Measurements from ENCODE around the gene UBR3. TPM values are rescaled to one million over a fixed set of nuclear protein-coding genes. Genes with fewer than 3 reads are reported as not detected.
"Not testable (repeated sequence)": the region's sequence is repeated elsewhere in the genome, so short reads cannot be mapped to it uniquely, and the experiment has no call there.

UBR3 gene
- total and polyA plus RNA-seq, 4 donors = 6.1 to 63.9 (median 41.2) TPM

- ATAC-seq (ENCODE audit: low FRiP score) (no peak), DNase-seq (no peak)
- no peaks in the 10 kb centered on the region for H3K9me3 ChIP-seq (ENCODE audit: control insufficient read depth, low read length)
- H3K36me3 ChIP-seq (ENCODE audit: control insufficient read depth in 1 of 2, insufficient read depth in 2 of 2, low read length in 1 of 2) = no peaks in the 10 kb centered on the region
- H3K27ac ChIP-seq (ENCODE audit: low read depth in 1 of 2, low read length in 2 of 2) = no peak overlapping the region
- H3K27me3 ChIP-seq (ENCODE audit: control insufficient read depth in 1 of 2, insufficient read depth in 2 of 2, low read length in 1 of 2) = no peaks in the 10 kb centered on the region
- H3K4me1 ChIP-seq (ENCODE audit: control insufficient read depth in 1 of 2, insufficient read depth in 2 of 2, low read length in 2 of 2) = peaks cover 0 to 2% of the 10 kb centered on the region in 2 donors
- WGBS, 2 donors = 86 to 95% methylated on average over 4 of the region's 4 CpGs
- no peak overlapping the region for H3K4me3 ChIP-seq (ENCODE audit: low read length in 2 of 2)
- intact Hi-C loops (cut with DNase I) = no loop called here
Observed at GRCh38 chr2:169853041-169853668, 25.9 kb downstream of the UBR3 start.

DNA sequence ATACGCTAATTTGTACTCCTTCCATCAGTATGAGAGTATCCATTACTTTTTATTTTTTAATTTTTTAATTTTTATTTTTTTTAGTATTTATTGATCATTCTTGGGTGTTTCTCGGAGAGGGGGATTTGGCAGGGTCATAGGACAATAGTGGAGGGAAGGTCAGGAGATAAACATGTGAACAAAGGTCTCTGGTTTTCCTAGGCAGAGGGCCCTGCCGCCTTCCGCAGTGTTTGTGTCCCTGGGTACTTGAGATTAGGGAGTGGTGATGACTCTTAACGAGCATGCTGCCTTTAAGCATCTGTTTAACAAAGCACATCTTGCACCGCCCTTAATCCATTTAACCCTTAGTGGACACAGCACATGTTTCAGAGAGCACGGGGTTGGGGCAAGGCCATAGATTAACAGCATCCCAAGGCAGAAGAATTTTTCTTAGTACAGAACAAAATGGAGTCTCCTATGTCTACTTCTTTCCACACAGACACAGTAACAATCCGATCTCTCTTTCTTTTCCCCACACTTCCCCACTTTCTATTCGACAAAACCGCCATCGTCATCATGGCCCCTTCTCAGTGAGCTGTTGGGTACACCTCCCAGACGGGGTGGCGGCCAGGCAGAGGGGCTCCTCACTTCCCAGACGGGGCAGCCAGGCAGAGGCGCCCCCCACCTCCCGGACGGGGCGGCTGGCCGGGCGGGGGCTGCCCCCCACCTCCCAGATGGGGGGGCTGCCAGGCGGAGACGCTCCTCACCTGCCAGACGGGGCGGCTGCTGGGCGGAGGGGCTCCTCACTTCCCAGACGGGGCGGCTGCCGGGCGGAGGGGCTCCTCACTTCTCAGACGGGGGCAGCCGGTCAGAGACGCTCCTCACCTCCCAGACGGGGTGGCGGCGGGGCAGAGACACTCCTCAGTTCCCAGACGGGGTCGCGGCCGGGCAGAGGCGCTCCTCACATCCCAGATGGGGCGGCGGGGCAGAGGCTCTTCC is 28.3 kb downstream of the UBR3 start:
- H3K27ac ChIP-seq (ENCODE audit: low read depth in 1 of 2, low read length in 2 of 2); H3K4me3 ChIP-seq (ENCODE audit: low read length in 2 of 2); H3K9me3 ChIP-seq (ENCODE audit: control insufficient read depth, low read length); H3K36me3 ChIP-seq (ENCODE audit: control insufficient read depth in 1 of 2, insufficient read depth in 2 of 2, low read length in 1 of 2); DNase-seq; H3K27me3 ChIP-seq (ENCODE audit: control insufficient read depth in 1 of 2, insufficient read depth in 2 of 2, low read length in 1 of 2); H3K4me1 ChIP-seq (ENCODE audit: control insufficient read depth in 1 of 2, insufficient read depth in 2 of 2, low read length in 2 of 2); ATAC-seq (ENCODE audit: low FRiP score); intact Hi-C loops (cut with DNase I): not testable (repeated sequence)
- 96 to 97% methylated on average over 16 to 40 of the region's 42 CpGs for WGBS, 2 donors

DNA sequence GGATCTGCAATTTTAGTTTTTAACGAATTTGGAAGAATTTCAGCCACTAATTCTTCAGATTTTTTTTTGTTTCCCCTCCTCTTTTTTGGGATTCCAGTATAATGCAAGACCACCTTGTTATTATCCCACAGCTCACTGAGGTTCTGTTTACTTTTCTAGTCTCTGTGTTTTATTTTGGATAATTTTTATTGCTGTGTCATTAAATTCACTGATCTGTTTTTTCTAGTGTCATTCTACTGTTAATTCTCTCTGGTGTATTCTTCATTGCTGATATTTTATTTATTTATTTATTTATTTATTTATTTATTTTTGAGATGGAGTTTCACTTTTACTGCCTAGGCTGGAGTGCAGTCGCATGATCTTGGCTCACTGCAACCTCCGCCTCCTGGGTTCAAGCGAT is 32.2 kb downstream of the UBR3 start:
- H3K36me3 ChIP-seq (ENCODE audit: control insufficient read depth in 1 of 2, insufficient read depth in 2 of 2, low read length in 1 of 2) = no peaks in the 10 kb centered on the region
- WGBS, 2 donors = 93 to 97% methylated on average over 4 of the region's 4 CpGs
- H3K4me1 ChIP-seq (ENCODE audit: control insufficient read depth in 1 of 2, insufficient read depth in 2 of 2, low read length in 2 of 2) = no peaks in the 10 kb centered on the region
- DNase-seq (no peak), ATAC-seq (ENCODE audit: low FRiP score) (no peak)
- intact Hi-C loops (cut with DNase I) = no loop called here
- H3K4me3 ChIP-seq (ENCODE audit: low read length in 2 of 2) = no peak overlapping the region
- no peaks in the 10 kb centered on the region for H3K27me3 ChIP-seq (ENCODE audit: control insufficient read depth in 1 of 2, insufficient read depth in 2 of 2, low read length in 1 of 2)
- H3K9me3 ChIP-seq (ENCODE audit: control insufficient read depth, low read length) = no peaks in the 10 kb centered on the region
- H3K27ac ChIP-seq (ENCODE audit: low read depth in 1 of 2, low read length in 2 of 2) = no peak overlapping the region

GRCh38 chr2:169860149-169860548 is 32.9 kb downstream of the UBR3 start:
- H3K4me3 ChIP-seq (ENCODE audit: low read length in 2 of 2) = no peak overlapping the region
- ATAC-seq (ENCODE audit: low FRiP score) (no peak), DNase-seq (no peak)
- intact Hi-C loops (cut with DNase I) = no loop called here
- H3K27me3 ChIP-seq (ENCODE audit: control insufficient read depth in 1 of 2, insufficient read depth in 2 of 2, low read length in 1 of 2) = no peaks in the 10 kb centered on the region
- H3K27ac ChIP-seq (ENCODE audit: low read depth in 1 of 2, low read length in 2 of 2) = no peak overlapping the region
- no peaks in the 10 kb centered on the region for H3K36me3 ChIP-seq (ENCODE audit: control insufficient read depth in 1 of 2, insufficient read depth in 2 of 2, low read length in 1 of 2)
- H3K4me1 ChIP-seq (ENCODE audit: control insufficient read depth in 1 of 2, insufficient read depth in 2 of 2, low read length in 2 of 2) = no peaks in the 10 kb centered on the region
- WGBS, 2 donors = 91 to 95% methylated on average over 4 of the region's 4 CpGs
- H3K9me3 ChIP-seq (ENCODE audit: control insufficient read depth, low read length) = no peaks in the 10 kb centered on the region

DNA sequence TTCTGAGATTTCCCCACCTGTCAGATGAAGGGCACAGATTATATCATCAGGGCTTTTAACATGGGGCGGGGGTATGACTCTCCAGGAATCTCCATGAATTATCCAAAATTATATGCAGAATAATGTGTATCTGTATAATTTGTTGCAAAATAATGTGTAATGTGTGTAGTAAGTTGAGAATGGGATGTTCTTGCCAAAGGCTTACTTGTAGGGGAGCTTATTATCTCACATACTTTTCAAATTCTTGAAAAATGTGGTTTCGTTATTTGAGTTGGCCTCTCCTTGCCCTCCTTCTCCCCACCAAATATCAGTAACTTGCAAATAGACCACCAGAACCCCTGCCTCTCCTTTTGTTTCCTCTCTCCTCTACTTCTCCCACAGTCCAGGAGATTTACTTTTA is 35.6 kb downstream of the UBR3 start:
- no peaks in the 10 kb centered on the region for H3K9me3 ChIP-seq (ENCODE audit: control insufficient read depth, low read length)
- intact Hi-C loops (cut with DNase I) = no loop called here
- DNase-seq = no peak
- no peaks in the 10 kb centered on the region for H3K4me1 ChIP-seq (ENCODE audit: control insufficient read depth in 1 of 2, insufficient read depth in 2 of 2, low read length in 2 of 2)
- ATAC-seq (ENCODE audit: low FRiP score) = no peak
- H3K36me3 ChIP-seq (ENCODE audit: control insufficient read depth in 1 of 2, insufficient read depth in 2 of 2, low read length in 1 of 2) = no peaks in the 10 kb centered on the region
- no peak overlapping the region for H3K27ac ChIP-seq (ENCODE audit: low read depth in 1 of 2, low read length in 2 of 2)
- 57 to 62% methylated on average over 2 of the region's 2 CpGs for WGBS, 2 donors
- no peak overlapping the region for H3K4me3 ChIP-seq (ENCODE audit: low read length in 2 of 2)
- H3K27me3 ChIP-seq (ENCODE audit: control insufficient read depth in 1 of 2, insufficient read depth in 2 of 2, low read length in 1 of 2) = no peaks in the 10 kb centered on the region

DNA sequence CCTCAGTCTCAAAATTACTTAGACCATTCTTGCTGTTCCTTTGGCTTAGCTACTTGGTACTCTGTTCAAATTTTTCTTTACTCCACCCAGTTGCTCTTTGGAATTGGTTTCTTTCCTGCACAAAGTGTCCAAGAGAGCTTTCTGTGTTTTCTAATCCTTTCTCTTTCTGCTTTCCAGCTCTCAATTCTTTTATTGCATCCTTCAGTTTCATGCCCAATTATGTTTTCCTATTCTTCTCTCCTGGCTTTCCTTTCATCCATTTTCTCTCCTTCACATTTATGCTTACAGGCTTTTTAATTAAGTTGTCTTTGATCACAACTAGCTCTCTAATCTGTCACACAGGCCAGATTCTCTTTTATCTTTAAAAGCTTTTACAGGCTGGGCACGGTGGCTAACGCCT is 38.2 kb downstream of the UBR3 start:
- DNase-seq = no peak
- 86 to 88% methylated on average over 2 of the region's 2 CpGs for WGBS, 2 donors
- intact Hi-C loops (cut with DNase I) = no loop called here

DNA sequence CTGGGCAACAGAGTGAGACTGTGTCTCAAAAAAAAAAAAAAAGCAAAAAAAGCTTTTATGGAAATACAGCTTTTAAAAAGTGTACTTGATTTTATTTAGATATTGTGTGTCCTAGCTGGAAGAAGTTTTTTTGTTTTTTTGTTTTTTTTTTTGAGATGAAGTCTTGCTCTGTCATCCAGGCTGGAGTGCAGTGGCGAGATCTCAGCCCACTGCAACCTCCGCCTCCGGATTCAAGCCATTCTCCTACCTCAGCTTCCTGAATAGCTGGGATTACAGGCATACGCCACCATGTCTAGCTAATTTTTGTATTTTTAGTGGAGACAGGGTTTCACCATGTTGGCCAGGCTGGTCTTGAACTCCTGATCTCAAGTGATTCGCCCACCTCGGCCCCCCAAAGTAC is 39.0 kb downstream of the UBR3 start:
- H3K4me1 ChIP-seq (ENCODE audit: control insufficient read depth in 1 of 2, insufficient read depth in 2 of 2, low read length in 2 of 2); DNase-seq; intact Hi-C loops (cut with DNase I); H3K36me3 ChIP-seq (ENCODE audit: control insufficient read depth in 1 of 2, insufficient read depth in 2 of 2, low read length in 1 of 2); H3K9me3 ChIP-seq (ENCODE audit: control insufficient read depth, low read length); H3K27me3 ChIP-seq (ENCODE audit: control insufficient read depth in 1 of 2, insufficient read depth in 2 of 2, low read length in 1 of 2); H3K4me3 ChIP-seq (ENCODE audit: low read length in 2 of 2); ATAC-seq (ENCODE audit: low FRiP score); H3K27ac ChIP-seq (ENCODE audit: low read depth in 1 of 2, low read length in 2 of 2): not testable (repeated sequence)
- 93 to 97% methylated on average over 6 of the region's 6 CpGs for WGBS, 2 donors

More for the DNA sequence above, 38.2 kb downstream of the UBR3 start:
- Histone ChIP-seq H3K9me3 (ENCODE audit: control insufficient read depth, low read length) (no peaks in the 10 kb centered on the region), H3K27me3 (ENCODE audit: control insufficient read depth in 1 of 2, insufficient read depth in 2 of 2, low read length in 1 of 2) (no peaks in the 10 kb centered on the region), H3K27ac (ENCODE audit: low read depth in 1 of 2, low read length in 2 of 2) (no peak overlapping the region), H3K4me3 (ENCODE audit: low read length in 2 of 2) (no peak overlapping the region), H3K4me1 (ENCODE audit: control insufficient read depth in 1 of 2, insufficient read depth in 2 of 2, low read length in 2 of 2) (no peaks in the 10 kb centered on the region), H3K36me3 (ENCODE audit: control insufficient read depth in 1 of 2, insufficient read depth in 2 of 2, low read length in 1 of 2) (no peaks in the 10 kb centered on the region)
- peak; percentile 44 for ATAC-seq (ENCODE audit: low FRiP score)

DNA sequence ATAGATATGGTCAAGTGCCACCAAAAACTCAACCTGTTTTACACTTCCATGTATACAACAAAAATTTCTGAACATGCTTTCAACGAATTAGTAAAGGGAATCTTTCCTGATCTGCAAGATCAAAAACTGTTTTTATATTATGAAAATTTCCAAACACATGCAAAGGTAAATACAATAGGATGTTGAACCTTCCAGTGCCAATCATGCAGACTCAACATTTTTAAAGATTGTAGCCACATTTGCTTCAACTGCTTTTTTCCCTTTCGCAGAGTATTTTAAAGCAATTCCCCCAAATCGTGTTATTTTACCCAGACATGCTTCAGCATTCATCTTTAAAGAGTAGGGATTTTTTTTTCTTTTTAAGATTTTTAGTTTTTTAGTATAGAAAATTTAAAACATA is 40.3 kb downstream of the UBR3 start:
- Histone ChIP-seq H3K9me3 (ENCODE audit: control insufficient read depth, low read length) (no peaks in the 10 kb centered on the region), H3K4me3 (ENCODE audit: low read length in 2 of 2) (no peak overlapping the region), H3K4me1 (ENCODE audit: control insufficient read depth in 1 of 2, insufficient read depth in 2 of 2, low read length in 2 of 2) (no peaks in the 10 kb centered on the region), H3K36me3 (ENCODE audit: control insufficient read depth in 1 of 2, insufficient read depth in 2 of 2, low read length in 1 of 2) (no peaks in the 10 kb centered on the region), H3K27me3 (ENCODE audit: control insufficient read depth in 1 of 2, insufficient read depth in 2 of 2, low read length in 1 of 2) (no peaks in the 10 kb centered on the region), H3K27ac (ENCODE audit: low read depth in 1 of 2, low read length in 2 of 2) (no peak overlapping the region)
- DNase-seq (no peak), ATAC-seq (ENCODE audit: low FRiP score) (no peak)
- intact Hi-C loops (cut with DNase I) = no loop called here
- WGBS, 2 donors = 86% methylated on average over 3 of the region's 3 CpGs

- DNase-seq = no peak
- 82 to 92% methylated on average over 7 of the region's 7 CpGs for WGBS, 2 donors
- Histone ChIP-seq H3K9me3 (ENCODE audit: control insufficient read depth, low read length) (no peaks in the 10 kb centered on the region), H3K27me3 (ENCODE audit: control insufficient read depth in 1 of 2, insufficient read depth in 2 of 2, low read length in 1 of 2) (no peaks in the 10 kb centered on the region), H3K4me3 (ENCODE audit: low read length in 2 of 2) (no peak overlapping the region), H3K4me1 (ENCODE audit: control insufficient read depth in 1 of 2, insufficient read depth in 2 of 2, low read length in 2 of 2) (no peaks in the 10 kb centered on the region), H3K36me3 (ENCODE audit: control insufficient read depth in 1 of 2, insufficient read depth in 2 of 2, low read length in 1 of 2) (no peaks in the 10 kb centered on the region), H3K27ac (ENCODE audit: low read depth in 1 of 2, low read length in 2 of 2) (no peak overlapping the region)
- intact Hi-C loops (cut with DNase I) = no loop called here
- no peak for ATAC-seq (ENCODE audit: low FRiP score)
Observed at GRCh38 chr2:169868951-169869350, 41.7 kb downstream of the UBR3 start.
